Activated naive CD8-positive, alpha-beta T cell (primary cell): Measurements from ENCODE around the gene LCA5L.
"Not testable (repeated sequence)": the region's sequence is repeated elsewhere in the genome, so short reads cannot be mapped to it uniquely, and the experiment has no call there.

Source experiments
- H3K27ac Mint-ChIP-seq: one replicate; pipeline ENCODE4 v1.8.0; 2021; ENCODE audit warnings: mixed read lengths
- H3K27me3 Mint-ChIP-seq: one replicate; pipeline ENCODE4 v1.8.0; 2021; ENCODE audit warnings: mixed read lengths
- H3K36me3 Mint-ChIP-seq: one replicate; pipeline ENCODE4 v1.8.0; 2021; ENCODE audit warnings: mixed read lengths
- H3K4me1 Mint-ChIP-seq: one replicate; pipeline ENCODE4 v1.8.0; 2021; ENCODE audit warnings: low read depth, mixed read lengths
- H3K4me3 Mint-ChIP-seq: one replicate; pipeline ENCODE4 v1.8.0; 2021; ENCODE audit warnings: mild to moderate bottlenecking, mixed read lengths
- H3K9me3 Mint-ChIP-seq: one replicate; pipeline ENCODE4 v1.8.0; 2021; ENCODE audit warnings: low read depth, mixed read lengths

The LCA5L gene

DNA sequence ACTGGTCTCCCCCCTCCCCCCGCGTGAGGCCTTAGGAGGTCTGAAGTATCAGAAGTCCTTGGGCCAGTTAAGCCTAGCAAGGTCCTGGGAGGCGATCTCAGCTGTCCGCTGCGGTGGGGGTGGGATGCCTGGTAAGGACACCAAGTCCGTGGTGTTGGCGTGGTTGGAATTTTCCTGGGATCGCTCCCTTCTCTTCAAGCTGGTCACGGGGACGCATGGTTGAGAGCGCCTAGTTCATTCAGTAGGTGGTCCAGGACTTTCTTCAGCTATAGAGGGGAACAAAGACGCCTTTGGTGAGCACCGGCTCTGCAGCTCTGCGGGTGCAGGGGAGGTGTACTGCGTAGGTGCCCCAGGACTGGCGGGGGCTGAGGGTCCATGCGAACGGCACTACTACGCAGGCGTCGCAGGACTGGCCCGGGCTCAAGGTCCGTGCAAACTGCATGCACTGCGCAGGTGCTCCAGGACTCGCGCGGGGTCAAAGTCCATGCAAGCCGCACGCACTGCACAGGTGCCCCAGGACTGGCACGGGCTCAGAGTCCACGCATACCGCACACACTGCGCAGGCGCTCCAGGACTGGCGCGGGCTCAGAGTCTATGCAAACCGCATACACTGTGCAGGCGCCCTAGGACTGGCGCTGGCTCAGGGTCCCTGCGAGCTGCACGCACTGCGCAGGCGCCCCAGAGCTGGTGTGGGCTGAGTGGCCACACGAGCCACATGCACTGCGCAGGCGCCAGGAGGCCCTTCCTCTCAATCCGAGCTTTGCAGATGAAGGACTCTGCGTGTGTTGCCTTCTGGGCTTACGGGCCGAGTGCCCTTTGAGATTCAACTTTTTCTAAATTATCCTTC lies 60.1 kb downstream of the LCA5L start:
- peak overlapping the region; percentile 76 for H3K4me3 Mint-ChIP-seq
- H3K4me1 Mint-ChIP-seq, result peaks cover 44% of the 10 kb centered on the region
- H3K27me3 Mint-ChIP-seq, result no peaks in the 10 kb centered on the region
- H3K27ac Mint-ChIP-seq, result peak overlapping the region; percentile 81
- H3K36me3 Mint-ChIP-seq, result no peaks in the 10 kb centered on the region
- no peaks in the 10 kb centered on the region for H3K9me3 Mint-ChIP-seq

- Mint-ChIP-seq H3K9me3 (no peaks in the 10 kb centered on the region), H3K36me3 (no peaks in the 10 kb centered on the region), H3K27me3 (no peaks in the 10 kb centered on the region), H3K4me3 (no peak overlapping the region), H3K4me1 (peaks cover 44% of the 10 kb centered on the region), H3K27ac (peak overlapping the region; percentile 81)
Observed at GRCh38 chr21:39384674-39385298, 60.8 kb downstream of the LCA5L start.

- H3K27me3 Mint-ChIP-seq, H3K36me3 Mint-ChIP-seq, H3K9me3 Mint-ChIP-seq: not testable (repeated sequence)
- peak overlapping the region; percentile 69 for H3K4me3 Mint-ChIP-seq
- peaks cover 28% of the 10 kb centered on the region for H3K4me1 Mint-ChIP-seq
- H3K27ac Mint-ChIP-seq, result peak overlapping the region; percentile 36
Observed at GRCh38 chr21:39382096-39382495, 63.5 kb downstream of the LCA5L start.

DNA sequence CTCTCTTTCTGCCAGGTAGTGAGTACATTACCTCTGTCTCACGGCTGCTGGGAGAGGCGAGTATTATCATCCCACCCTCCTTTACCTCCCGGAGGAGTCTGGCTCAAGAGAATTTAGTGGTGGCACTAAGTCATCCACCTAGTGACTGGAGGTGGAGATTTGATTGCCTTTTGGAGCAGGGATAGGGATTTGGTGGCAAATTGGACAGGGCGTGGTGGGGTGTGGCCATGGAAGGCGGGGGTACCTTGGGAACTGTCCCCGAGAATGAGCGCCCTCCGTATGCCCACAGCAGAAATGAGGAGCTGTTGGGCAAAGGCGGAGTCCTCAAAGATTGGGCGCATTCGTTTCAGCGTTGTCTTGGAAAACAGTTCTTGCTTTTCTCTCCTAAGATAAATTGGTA lies 64.6 kb downstream of the LCA5L start:
- no peaks in the 10 kb centered on the region for H3K36me3 Mint-ChIP-seq
- H3K4me3 Mint-ChIP-seq, result peak overlapping the region; percentile 91
- peaks cover 24% of the 10 kb centered on the region for H3K4me1 Mint-ChIP-seq

GRCh38 chr21:39379986-39380891 lies 65.3 kb downstream of the LCA5L start:
- Mint-ChIP-seq H3K27me3 (no peaks in the 10 kb centered on the region), H3K9me3 (no peaks in the 10 kb centered on the region), H3K27ac (peak overlapping the region; percentile 79), H3K4me3 (peak overlapping the region; percentile 91), H3K4me1 (peaks cover 19% of the 10 kb centered on the region), H3K36me3 (no peaks in the 10 kb centered on the region)

More for the DNA sequence above, 64.6 kb downstream of the LCA5L start:
- Mint-ChIP-seq H3K9me3 (no peaks in the 10 kb centered on the region), H3K27ac (no peak overlapping the region), H3K27me3 (no peaks in the 10 kb centered on the region)

- no peak overlapping the region for H3K27ac Mint-ChIP-seq
- H3K36me3 Mint-ChIP-seq, result no peaks in the 10 kb centered on the region
- H3K4me1 Mint-ChIP-seq, result peaks cover 11% of the 10 kb centered on the region
- no peaks in the 10 kb centered on the region for H3K27me3 Mint-ChIP-seq
- H3K9me3 Mint-ChIP-seq, result no peaks in the 10 kb centered on the region
- H3K4me3 Mint-ChIP-seq, result no peak overlapping the region
Observed at GRCh38 chr21:39377444-39378050, 68.0 kb downstream of the LCA5L start.

DNA sequence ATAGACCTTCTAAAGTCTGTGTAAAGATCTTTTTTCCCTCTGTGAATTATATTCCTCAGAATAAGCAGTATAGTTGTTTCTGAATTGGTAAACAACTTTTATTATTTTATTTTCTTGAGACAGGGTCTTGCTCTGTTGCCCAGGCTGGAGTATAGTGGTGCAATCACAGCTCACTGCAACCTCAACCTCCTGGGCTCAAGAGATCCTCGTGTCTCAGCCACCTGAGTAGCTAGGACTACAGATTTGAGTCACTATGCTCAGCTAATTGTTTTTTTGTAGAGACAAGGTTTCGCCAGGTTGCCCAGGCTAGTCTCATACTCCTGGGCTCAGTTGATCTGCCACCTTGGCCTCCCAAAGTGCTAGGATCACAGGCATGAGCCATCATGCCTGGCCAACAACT lies 70.1 kb downstream of the LCA5L start:
- H3K4me1 Mint-ChIP-seq, result no peaks in the 10 kb centered on the region

GRCh38 chr21:39374046-39374445 lies 71.5 kb downstream of the LCA5L start:
- H3K27me3 Mint-ChIP-seq, result no peaks in the 10 kb centered on the region
- no peak overlapping the region for H3K4me3 Mint-ChIP-seq
- H3K9me3 Mint-ChIP-seq, result no peaks in the 10 kb centered on the region
- no peak overlapping the region for H3K27ac Mint-ChIP-seq
- H3K4me1 Mint-ChIP-seq, result no peaks in the 10 kb centered on the region
- H3K36me3 Mint-ChIP-seq, result no peaks in the 10 kb centered on the region

More for the DNA sequence above, 70.1 kb downstream of the LCA5L start:
- Mint-ChIP-seq H3K27ac (no peak overlapping the region), H3K36me3 (no peaks in the 10 kb centered on the region), H3K9me3 (no peaks in the 10 kb centered on the region), H3K4me3 (no peak overlapping the region), H3K27me3 (no peaks in the 10 kb centered on the region)

DNA sequence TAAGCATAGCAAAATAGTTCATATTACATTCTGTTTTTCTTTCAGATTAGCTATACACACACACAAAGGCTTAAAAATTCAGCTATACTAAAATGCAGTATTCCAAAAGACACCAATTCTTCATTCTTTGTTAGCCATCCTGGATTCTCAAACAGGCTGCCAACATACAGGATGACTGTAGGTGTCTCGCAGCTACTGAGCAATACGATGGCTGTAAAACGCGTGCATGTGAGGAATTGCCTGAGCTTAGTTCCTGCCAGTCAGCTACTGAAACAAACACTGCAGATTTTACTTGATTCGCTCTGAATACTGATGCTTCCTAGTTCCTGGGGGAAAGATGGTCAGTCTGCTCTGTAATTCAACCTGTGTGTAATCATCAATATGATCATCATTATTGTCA lies 71.9 kb downstream of the LCA5L start:
- no peaks in the 10 kb centered on the region for H3K4me1 Mint-ChIP-seq
- no peak overlapping the region for H3K4me3 Mint-ChIP-seq
- no peak overlapping the region for H3K27ac Mint-ChIP-seq
- H3K9me3 Mint-ChIP-seq, result no peaks in the 10 kb centered on the region
- no peaks in the 10 kb centered on the region for H3K27me3 Mint-ChIP-seq
- no peaks in the 10 kb centered on the region for H3K36me3 Mint-ChIP-seq

- H3K4me3 Mint-ChIP-seq, H3K27me3 Mint-ChIP-seq, H3K27ac Mint-ChIP-seq, H3K4me1 Mint-ChIP-seq, H3K36me3 Mint-ChIP-seq, H3K9me3 Mint-ChIP-seq: not testable (repeated sequence)
Observed at GRCh38 chr21:39369896-39370288, 75.7 kb downstream of the LCA5L start.

DNA sequence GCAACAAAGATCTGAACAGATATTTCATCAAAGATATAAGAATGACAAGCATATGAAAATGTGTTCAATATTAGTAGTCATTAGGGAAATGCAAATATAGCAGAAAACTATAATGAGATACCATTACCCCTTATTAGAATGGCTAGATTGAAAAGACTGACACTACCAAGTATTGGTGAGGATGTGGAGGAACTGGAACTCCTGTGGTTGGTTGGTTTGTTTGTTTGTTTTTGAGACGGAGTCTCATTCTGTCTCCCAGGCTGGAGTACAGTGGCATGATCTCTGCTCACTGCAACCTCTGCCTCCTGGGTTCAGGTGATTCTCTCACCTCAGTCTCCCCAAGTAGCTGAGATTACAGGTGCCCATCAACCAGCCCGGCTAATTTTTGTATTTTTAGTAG lies 77.8 kb downstream of the LCA5L start:
- no peaks in the 10 kb centered on the region for H3K36me3 Mint-ChIP-seq
- H3K9me3 Mint-ChIP-seq, result no peaks in the 10 kb centered on the region
- no peak overlapping the region for H3K27ac Mint-ChIP-seq
- no peak overlapping the region for H3K4me3 Mint-ChIP-seq
- H3K4me1 Mint-ChIP-seq, result no peaks in the 10 kb centered on the region
- H3K27me3 Mint-ChIP-seq, result peaks cover 3% of the 10 kb centered on the region

- Mint-ChIP-seq H3K4me3 (no peak overlapping the region), H3K27me3 (peaks cover 10% of the 10 kb centered on the region), H3K27ac (no peak overlapping the region), H3K9me3 (no peaks in the 10 kb centered on the region), H3K4me1 (no peaks in the 10 kb centered on the region), H3K36me3 (no peaks in the 10 kb centered on the region)
Observed at GRCh38 chr21:39366563-39366962, 79.0 kb downstream of the LCA5L start.

DNA sequence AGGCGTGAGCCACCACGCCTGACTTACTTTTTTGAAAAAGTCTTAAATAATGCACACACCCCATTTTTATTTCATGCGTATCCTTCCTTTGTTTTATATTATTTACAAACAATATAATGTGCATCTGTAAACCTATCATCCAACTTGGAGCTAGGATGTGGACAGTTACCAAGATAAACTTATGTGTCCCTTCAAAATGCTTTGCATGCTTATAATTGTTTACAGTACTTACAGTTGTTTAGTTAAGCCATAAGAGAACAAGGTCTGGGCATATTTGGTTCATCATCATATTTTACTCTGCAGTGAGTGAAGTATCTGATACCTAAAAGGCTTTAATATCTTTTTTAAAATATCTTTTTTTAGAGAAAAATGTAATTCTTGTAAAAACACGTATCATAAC lies 80.6 kb downstream of the LCA5L start:
- H3K4me3 Mint-ChIP-seq, result no peak overlapping the region
- no peak overlapping the region for H3K27ac Mint-ChIP-seq
- H3K27me3 Mint-ChIP-seq, result peaks cover 10% of the 10 kb centered on the region
- no peaks in the 10 kb centered on the region for H3K4me1 Mint-ChIP-seq
- no peaks in the 10 kb centered on the region for H3K9me3 Mint-ChIP-seq
- H3K36me3 Mint-ChIP-seq, result no peaks in the 10 kb centered on the region

- Mint-ChIP-seq H3K4me1 (no peaks in the 10 kb centered on the region), H3K36me3 (no peaks in the 10 kb centered on the region), H3K4me3 (no peak overlapping the region), H3K9me3 (no peaks in the 10 kb centered on the region), H3K27ac (no peak overlapping the region), H3K27me3 (peaks cover 10% of the 10 kb centered on the region)
Observed at GRCh38 chr21:39363607-39364555, 81.7 kb downstream of the LCA5L start.
